Measurements from ENCODE around the gene CTNNAL1. TPM values are rescaled to one million over a fixed set of nuclear protein-coding genes. Genes with fewer than 3 reads are reported as not detected.
A peak's percentile ranks its signal among the peaks of the same experiment; 100 is the strongest.

Gene CTNNAL1
- total and polyA plus RNA-seq, 9 of the 15 experiments (the other 6 are each of a cell fraction or from before 2014, with no cell fraction given) = 23.2 to 78.0 (median 46.7) TPM

DNA sequence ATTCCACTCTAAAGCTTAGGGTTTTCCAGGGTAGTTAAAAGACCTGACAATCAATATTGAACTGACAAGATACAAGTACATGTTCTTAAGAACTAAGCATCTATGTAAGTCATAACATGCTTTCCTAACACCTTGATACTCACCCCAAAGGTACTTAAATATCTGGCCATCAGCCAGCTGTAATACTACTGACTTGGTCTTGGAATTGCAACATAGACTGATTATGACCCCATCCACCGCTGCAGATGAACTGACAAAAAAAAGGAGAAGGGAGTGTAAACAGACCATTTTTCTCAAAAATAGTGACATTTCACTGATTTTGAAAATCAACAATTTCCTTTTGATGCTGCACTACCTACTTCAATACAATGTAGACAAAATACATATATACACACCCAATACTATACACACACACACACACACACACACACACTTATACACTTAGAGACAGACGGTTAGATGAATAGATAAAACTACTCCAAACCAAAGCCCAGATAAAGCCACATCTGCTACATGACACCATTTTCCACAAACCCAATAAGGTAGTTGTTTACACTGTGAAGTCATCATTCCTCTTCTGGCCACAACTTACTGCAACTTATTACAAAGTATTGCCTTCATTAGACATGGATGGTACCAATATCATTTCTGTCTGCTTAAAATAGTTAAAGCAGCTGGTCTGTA, 109.7 kb downstream of the CTNNAL1 start (continued):
- TF ChIP-seq, protein P1, sequence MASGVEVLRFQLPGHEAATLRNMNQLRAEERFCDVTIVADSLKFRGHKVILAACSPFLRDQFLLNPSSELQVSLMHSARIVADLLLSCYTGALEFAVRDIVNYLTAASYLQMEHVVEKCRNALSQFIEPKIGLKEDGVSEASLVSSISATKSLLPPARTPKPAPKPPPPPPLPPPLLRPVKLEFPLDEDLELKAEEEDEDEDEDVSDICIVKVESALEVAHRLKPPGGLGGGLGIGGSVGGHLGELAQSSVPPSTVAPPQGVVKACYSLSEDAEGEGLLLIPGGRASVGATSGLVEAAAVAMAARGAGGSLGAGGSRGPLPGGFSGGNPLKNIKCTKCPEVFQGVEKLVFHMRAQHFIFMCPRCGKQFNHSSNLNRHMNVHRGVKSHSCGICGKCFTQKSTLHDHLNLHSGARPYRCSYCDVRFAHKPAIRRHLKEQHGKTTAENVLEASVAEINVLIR (CRISPR knock-in tag; IDR thresholded peaks at IDR 0.05) = no peak
- TF ChIP-seq, protein P2, sequence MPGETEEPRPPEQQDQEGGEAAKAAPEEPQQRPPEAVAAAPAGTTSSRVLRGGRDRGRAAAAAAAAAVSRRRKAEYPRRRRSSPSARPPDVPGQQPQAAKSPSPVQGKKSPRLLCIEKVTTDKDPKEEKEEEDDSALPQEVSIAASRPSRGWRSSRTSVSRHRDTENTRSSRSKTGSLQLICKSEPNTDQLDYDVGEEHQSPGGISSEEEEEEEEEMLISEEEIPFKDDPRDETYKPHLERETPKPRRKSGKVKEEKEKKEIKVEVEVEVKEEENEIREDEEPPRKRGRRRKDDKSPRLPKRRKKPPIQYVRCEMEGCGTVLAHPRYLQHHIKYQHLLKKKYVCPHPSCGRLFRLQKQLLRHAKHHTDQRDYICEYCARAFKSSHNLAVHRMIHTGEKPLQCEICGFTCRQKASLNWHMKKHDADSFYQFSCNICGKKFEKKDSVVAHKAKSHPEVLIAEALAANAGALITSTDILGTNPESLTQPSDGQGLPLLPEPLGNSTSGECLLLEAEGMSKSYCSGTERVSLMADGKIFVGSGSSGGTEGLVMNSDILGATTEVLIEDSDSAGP (CRISPR knock-in tag; IDR thresholded peaks at IDR 0.05) = no peak
- no peak for TF ChIP-seq ZFP30 (CRISPR knock-in tag; IDR thresholded peaks at IDR 0.05; ENCODE audit: borderline replicate concordance)
- TF ChIP-seq, protein P3, sequence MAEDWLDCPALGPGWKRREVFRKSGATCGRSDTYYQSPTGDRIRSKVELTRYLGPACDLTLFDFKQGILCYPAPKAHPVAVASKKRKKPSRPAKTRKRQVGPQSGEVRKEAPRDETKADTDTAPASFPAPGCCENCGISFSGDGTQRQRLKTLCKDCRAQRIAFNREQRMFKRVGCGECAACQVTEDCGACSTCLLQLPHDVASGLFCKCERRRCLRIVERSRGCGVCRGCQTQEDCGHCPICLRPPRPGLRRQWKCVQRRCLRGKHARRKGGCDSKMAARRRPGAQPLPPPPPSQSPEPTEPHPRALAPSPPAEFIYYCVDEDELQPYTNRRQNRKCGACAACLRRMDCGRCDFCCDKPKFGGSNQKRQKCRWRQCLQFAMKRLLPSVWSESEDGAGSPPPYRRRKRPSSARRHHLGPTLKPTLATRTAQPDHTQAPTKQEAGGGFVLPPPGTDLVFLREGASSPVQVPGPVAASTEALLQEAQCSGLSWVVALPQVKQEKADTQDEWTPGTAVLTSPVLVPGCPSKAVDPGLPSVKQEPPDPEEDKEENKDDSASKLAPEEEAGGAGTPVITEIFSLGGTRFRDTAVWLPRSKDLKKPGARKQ (CRISPR knock-in tag; IDR thresholded peaks at IDR 0.05) = no peak
- TF ChIP-seq SREBF1 (IDR thresholded peaks at IDR 0.05; ENCODE audit: borderline replicate concordance, low read depth, low read length) = no peak
- TF ChIP-seq, protein P4, sequence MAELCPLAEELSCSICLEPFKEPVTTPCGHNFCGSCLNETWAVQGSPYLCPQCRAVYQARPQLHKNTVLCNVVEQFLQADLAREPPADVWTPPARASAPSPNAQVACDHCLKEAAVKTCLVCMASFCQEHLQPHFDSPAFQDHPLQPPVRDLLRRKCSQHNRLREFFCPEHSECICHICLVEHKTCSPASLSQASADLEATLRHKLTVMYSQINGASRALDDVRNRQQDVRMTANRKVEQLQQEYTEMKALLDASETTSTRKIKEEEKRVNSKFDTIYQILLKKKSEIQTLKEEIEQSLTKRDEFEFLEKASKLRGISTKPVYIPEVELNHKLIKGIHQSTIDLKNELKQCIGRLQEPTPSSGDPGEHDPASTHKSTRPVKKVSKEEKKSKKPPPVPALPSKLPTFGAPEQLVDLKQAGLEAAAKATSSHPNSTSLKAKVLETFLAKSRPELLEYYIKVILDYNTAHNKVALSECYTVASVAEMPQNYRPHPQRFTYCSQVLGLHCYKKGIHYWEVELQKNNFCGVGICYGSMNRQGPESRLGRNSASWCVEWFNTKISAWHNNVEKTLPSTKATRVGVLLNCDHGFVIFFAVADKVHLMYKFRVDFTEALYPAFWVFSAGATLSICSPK (IDR thresholded peaks at IDR 0.05; ENCODE audit: borderline replicate concordance) = no peak
- TF ChIP-seq WHSC1 (IDR thresholded peaks at IDR 0.05; ENCODE audit: low read length) = no peak
- peak; percentile 89 for TF ChIP-seq EP300 (IDR thresholded peaks at IDR 0.05; ENCODE audit: low read length)
- no peak for TF ChIP-seq GABPB1 (CRISPR knock-in tag; IDR thresholded peaks at IDR 0.05)
- TF ChIP-seq EP400 (IDR thresholded peaks at IDR 0.05) = no peak
- TF ChIP-seq, protein P5, sequence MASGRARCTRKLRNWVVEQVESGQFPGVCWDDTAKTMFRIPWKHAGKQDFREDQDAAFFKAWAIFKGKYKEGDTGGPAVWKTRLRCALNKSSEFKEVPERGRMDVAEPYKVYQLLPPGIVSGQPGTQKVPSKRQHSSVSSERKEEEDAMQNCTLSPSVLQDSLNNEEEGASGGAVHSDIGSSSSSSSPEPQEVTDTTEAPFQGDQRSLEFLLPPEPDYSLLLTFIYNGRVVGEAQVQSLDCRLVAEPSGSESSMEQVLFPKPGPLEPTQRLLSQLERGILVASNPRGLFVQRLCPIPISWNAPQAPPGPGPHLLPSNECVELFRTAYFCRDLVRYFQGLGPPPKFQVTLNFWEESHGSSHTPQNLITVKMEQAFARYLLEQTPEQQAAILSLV (tag; IDR thresholded peaks at IDR 0.05) = no peak
- TF ChIP-seq TAF9B (IDR thresholded peaks at IDR 0.05; ENCODE audit: partially characterized antibody) = no peak
- TF ChIP-seq, protein P6, sequence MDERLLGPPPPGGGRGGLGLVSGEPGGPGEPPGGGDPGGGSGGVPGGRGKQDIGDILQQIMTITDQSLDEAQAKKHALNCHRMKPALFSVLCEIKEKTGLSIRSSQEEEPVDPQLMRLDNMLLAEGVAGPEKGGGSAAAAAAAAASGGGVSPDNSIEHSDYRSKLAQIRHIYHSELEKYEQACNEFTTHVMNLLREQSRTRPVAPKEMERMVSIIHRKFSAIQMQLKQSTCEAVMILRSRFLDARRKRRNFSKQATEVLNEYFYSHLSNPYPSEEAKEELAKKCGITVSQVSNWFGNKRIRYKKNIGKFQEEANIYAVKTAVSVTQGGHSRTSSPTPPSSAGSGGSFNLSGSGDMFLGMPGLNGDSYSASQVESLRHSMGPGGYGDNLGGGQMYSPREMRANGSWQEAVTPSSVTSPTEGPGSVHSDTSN (CRISPR knock-in tag; IDR thresholded peaks at IDR 0.05; ENCODE audit: low read depth) = no peak
- TF ChIP-seq, protein P6 (tag; conservative IDR thresholded peaks at IDR 0.05; ENCODE audit: low read depth) = no peak
- TF ChIP-seq, protein P7, sequence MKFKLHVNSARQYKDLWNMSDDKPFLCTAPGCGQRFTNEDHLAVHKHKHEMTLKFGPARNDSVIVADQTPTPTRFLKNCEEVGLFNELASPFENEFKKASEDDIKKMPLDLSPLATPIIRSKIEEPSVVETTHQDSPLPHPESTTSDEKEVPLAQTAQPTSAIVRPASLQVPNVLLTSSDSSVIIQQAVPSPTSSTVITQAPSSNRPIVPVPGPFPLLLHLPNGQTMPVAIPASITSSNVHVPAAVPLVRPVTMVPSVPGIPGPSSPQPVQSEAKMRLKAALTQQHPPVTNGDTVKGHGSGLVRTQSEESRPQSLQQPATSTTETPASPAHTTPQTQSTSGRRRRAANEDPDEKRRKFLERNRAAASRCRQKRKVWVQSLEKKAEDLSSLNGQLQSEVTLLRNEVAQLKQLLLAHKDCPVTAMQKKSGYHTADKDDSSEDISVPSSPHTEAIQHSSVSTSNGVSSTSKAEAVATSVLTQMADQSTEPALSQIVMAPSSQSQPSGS (CRISPR knock-in tag; IDR thresholded peaks at IDR 0.05) = no peak
- no peak for TF ChIP-seq ZNF146 (CRISPR knock-in tag; IDR thresholded peaks at IDR 0.05; ENCODE audit: unreplicated experiment)
